GM12865 (cell line): ENCODE results near the gene PPP2R3C.

Experiments used
- DNase-seq: peaks from one replicate; pipeline ENCODE4 v3.0.0; 2010; ENCODE audit warnings: low read depth
- H3K4me3 ChIP-seq: 2 replicates; pipeline ENCODE4 v1.5.1; 2011; ENCODE audit warnings: mild to moderate bottlenecking, low read depth, low read length, control low read depth
- TF ChIP-seq, protein P1 (sequence below): IDR thresholded peaks from 2 replicates; pipeline ENCODE4 v1.5.1; 2011; ENCODE audit warnings: low read length, control low read depth, low read depth, inconsistent platforms; ENCODE audit not compliant: insufficient read depth; ENCODE audit errors: missing control alignments

Gene PPP2R3C

DNA sequence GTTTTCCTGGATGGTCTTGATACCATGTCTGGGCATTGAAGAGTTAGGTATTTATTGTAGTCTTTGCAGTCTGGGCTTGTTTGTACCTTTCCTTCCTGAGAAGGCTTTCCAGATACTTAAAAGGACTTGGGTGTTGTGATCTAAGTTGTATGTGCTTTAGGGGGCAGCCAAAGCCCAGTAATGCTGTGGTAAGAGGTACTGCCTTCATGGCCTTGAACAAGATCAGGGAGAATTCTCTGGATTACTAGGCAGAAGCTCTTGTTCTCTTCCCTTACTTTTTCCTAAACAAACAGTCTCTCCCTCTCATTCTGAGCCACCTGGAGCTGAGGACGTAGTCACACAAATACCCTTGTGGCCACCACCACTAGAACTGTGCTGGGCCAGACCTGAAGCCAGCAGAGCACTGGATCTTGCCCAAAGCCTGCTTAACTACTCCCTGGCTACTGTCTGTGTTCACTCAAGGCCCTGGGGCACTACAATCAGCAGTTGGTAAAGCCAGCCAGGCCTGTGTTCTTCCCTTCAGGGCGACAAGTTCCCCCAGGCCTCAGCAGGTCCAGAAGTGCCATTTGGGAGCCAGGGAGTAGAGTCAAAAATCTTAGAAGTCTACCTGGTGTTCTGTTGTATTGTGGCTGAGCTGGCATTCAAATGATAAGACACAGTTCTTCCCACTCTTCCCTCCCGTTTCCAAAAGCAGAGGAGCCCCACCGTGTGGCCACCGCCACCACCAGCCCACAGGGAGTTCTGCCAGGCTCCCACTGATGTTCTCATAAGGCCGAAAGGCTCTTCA is 11.9 kb upstream of the PPP2R3C start:
- H3K4me3 ChIP-seq = no peak overlapping the region
- no peak for DNase-seq
- TF ChIP-seq, protein P1, sequence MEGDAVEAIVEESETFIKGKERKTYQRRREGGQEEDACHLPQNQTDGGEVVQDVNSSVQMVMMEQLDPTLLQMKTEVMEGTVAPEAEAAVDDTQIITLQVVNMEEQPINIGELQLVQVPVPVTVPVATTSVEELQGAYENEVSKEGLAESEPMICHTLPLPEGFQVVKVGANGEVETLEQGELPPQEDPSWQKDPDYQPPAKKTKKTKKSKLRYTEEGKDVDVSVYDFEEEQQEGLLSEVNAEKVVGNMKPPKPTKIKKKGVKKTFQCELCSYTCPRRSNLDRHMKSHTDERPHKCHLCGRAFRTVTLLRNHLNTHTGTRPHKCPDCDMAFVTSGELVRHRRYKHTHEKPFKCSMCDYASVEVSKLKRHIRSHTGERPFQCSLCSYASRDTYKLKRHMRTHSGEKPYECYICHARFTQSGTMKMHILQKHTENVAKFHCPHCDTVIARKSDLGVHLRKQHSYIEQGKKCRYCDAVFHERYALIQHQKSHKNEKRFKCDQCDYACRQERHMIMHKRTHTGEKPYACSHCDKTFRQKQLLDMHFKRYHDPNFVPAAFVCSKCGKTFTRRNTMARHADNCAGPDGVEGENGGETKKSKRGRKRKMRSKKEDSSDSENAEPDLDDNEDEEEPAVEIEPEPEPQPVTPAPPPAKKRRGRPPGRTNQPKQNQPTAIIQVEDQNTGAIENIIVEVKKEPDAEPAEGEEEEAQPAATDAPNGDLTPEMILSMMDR = no peak

- DNase-seq = no peak
- no peak overlapping the region for H3K4me3 ChIP-seq
- TF ChIP-seq, protein P1 = no peak
Measured at GRCh38 chr14:35124127-35124526, 2.3 kb upstream of the PPP2R3C start.

DNA sequence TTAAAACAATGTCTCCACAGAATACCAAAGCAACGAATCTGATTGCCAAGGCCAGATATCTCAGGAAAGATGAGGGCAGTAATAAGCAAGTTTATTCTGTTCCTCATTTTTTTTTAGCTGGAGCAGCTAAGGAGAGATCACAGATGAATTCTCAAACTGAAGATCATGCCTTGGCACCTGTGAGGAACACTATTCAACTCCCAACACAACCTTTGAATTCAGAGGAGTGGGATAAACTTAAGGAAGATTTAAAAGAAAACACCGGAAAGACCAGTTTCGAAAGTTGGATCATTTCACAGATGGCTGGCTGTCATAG is 1.6 kb upstream of the PPP2R3C start:
- H3K4me3 ChIP-seq = peak overlapping the region; percentile 70
- TF ChIP-seq, protein P1 = no peak
- DNase-seq = no peak

DNA sequence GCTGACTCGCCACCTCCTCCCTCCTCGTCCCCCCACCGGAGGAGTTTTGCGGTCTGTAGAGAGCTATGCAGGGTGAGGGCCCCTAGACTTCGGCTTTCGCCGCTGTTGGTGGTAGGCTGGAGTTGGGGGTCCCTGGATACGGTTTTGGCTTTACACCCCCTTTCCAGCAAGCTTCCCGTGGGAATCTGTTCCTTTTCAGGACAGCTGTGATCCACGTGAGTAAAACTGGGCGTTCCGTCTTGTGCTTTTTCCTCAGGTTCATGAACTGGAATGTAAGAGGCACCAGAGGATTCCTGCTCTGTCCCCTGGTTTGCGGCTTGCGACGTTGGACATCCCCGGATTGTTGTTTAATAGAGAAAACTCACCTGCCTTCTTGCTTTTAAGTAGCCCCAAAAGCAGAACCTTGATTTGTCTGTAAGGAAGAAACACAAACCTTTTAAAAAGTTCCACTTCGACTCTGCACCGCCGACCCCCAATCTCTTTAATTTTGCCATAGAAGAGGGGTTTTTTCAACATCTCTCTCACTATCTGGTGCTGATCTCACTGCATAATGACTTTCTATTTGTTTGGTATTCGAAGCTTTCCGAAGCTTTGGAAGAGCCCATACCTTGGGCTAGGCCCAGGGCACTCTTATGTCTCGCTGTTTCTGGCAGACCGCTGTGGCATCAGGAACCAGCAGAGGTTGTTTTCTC is 1.1 kb upstream of the PPP2R3C start:
- no peak for DNase-seq
- H3K4me3 ChIP-seq = peak overlapping the region; percentile 70
- TF ChIP-seq, protein P1 = no peak

DNA sequence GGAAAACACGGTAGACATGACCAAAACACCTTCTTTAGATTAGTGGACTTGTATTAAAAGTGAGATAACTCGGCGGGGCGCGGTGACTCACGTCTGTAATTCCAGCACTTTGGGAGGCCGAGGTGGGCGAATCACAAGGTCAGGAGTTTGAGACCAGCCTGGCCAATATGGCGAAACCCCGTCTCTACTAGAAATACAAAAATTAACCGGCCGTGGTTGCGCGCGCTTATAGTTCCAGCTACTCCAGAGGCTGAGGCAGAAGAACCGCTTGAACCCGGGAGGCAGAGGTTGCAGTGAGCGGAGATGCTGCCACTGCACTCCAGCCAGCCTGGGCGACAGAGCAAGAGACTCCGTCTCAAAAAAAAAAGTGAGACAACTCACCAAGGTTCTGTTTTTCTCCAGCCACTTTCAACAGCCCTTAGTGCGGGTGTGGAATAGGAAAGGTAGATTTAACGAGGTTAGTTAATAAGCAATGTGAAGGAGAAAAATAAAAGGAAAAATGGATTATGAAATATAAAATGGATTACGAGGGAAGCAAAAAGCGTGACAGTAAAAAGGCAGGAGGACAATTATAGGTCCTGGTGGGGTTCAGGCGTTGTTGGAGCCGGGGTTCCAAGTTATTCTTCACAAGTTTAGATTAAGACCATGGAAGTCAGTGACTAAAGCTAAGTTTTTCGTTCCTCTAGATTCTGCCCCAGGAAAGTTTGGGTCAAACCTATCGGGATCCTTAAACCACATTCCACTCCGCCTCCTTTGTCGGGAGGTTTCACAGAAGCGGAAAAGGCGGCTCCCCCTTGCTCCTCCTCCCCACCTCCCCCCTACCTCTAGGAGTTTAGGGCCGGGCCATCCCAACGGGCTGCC is 534 bp downstream of the PPP2R3C start:
- DNase-seq = peak; percentile 24
- H3K4me3 ChIP-seq = peak overlapping the region; percentile 70
- TF ChIP-seq, protein P1 = no peak

GRCh38 chr14:35117112-35117511 is 4.7 kb downstream of the PPP2R3C start:
- no peak for DNase-seq
- H3K4me3 ChIP-seq = no peak overlapping the region
- TF ChIP-seq, protein P1 = no peak
